Astrocyte (in vitro differentiated cells and primary cell): ENCODE measurements around the gene ANKRD24. TPM values are rescaled to one million over a fixed set of nuclear protein-coding genes. Genes with fewer than 3 reads are reported as not detected.

ENCODE experiments used
- total RNA-seq: library from RNA; stranded (reverse); gene quantifications from 2 replicates; pipeline ENCODE4 v1.2.1, GENCODE V29; 2021

ANKRD24 gene
- total RNA-seq, 1 donor from 2014 or later: 0.73 TPM

Other genes starting within 250 kb of the ANKRD24 start
- gene NMRK2, start 249.6 kb upstream of the ANKRD24 start, total RNA-seq: 0.73 TPM in 1 of 2 replicates, not detected in the other
- gene DAPK3, start 211.6 kb upstream of the ANKRD24 start, total RNA-seq: 242 and 264 TPM in 2 replicates
- 2,578 and 2,739 TPM in 2 replicates for gene EEF2, start 197.2 kb upstream of the ANKRD24 start, total RNA-seq
- 26.0 and 26.4 TPM in 2 replicates for gene PIAS4, start 175.0 kb upstream of the ANKRD24 start, total RNA-seq
- gene ZBTB7A, start 115.8 kb upstream of the ANKRD24 start, total RNA-seq: 24.3 and 26.9 TPM in 2 replicates
- 184 and 190 TPM in 2 replicates for gene MAP2K2, start 58.6 kb upstream of the ANKRD24 start, total RNA-seq
- gene CREB3L3, start 29.1 kb upstream of the ANKRD24 start, total RNA-seq: not detected in 2 replicates
- gene SIRT6, start 126 bp upstream of the ANKRD24 start, total RNA-seq: 26.0 and 29.2 TPM in 2 replicates
- gene EBI3, start 46.8 kb downstream of the ANKRD24 start, total RNA-seq: 5.4 and 5.5 TPM in 2 replicates
- gene YJU2, start 64.4 kb downstream of the ANKRD24 start, total RNA-seq: 12.5 and 14.0 TPM in 2 replicates
- 0.62 and 0.79 TPM in 2 replicates for gene SHD, start 96.6 kb downstream of the ANKRD24 start, total RNA-seq
- gene TMIGD2, start 119.7 kb downstream of the ANKRD24 start, total RNA-seq: not detected in 2 replicates
- gene FSD1, start 121.9 kb downstream of the ANKRD24 start, total RNA-seq: 15.0 and 15.1 TPM in 2 replicates
- gene STAP2, start 156.1 kb downstream of the ANKRD24 start, total RNA-seq: 1.8 and 5.3 TPM in 2 replicates
- 10.3 and 14.7 TPM in 2 replicates for gene MPND, start 160.9 kb downstream of the ANKRD24 start, total RNA-seq
- 101 and 102 TPM in 2 replicates for gene SH3GL1, start 217.9 kb downstream of the ANKRD24 start, total RNA-seq
- 7.2 and 8.5 TPM in 2 replicates for gene CHAF1A, start 220.0 kb downstream of the ANKRD24 start, total RNA-seq